Measurements from ENCODE around the gene CBX7. TPM values are rescaled to one million over a fixed set of nuclear protein-coding genes. Genes with fewer than 3 reads are reported as not detected.
A peak's percentile ranks its signal among the peaks of the same experiment; 100 is the strongest.

The CBX7 gene
- polyA plus RNA-seq, 1 donor from 2014 or later = 4.4 TPM

GRCh38 chr22:39171623-39172264 is 19.3 kb upstream of the CBX7 start:
- H3K27ac ChIP-seq (ENCODE audit: low read length) = no peak overlapping the region
- no peak overlapping the region for H3K4me2 ChIP-seq (ENCODE audit: low read length)
- no peak overlapping the region for H3K4me3 ChIP-seq (ENCODE audit: low read length)
- peak overlapping the region; percentile 36 for H3K9ac ChIP-seq (ENCODE audit: low read length)
- H4K20me1 ChIP-seq (ENCODE audit: insufficient read depth) = no peaks in the 10 kb centered on the region
- TF ChIP-seq CTCF (IDR thresholded peaks at IDR 0.05; ENCODE audit: poor library complexity, severe bottlenecking) (no peak), MXI1 (conservative IDR thresholded peaks at IDR 0.05; ENCODE audit: poor library complexity, severe bottlenecking) (no peak), SMC3 (conservative IDR thresholded peaks at IDR 0.05; ENCODE audit: poor library complexity) (no peak), RAD21 (conservative IDR thresholded peaks at IDR 0.05) (no peak), EZH2 (IDR thresholded peaks at IDR 0.05; ENCODE audit: borderline replicate concordance, insufficient read depth, low read length, poor library complexity, severe bottlenecking) (no peak), REST (IDR thresholded peaks at IDR 0.05; ENCODE audit: borderline replicate concordance) (no peak)
- H2AFZ ChIP-seq (ENCODE audit: low read depth, low read length) = no peak overlapping the region
- H3K9me2 ChIP-seq (ENCODE audit: insufficient read depth, low read length) = no peaks in the 10 kb centered on the region
- H3F3A ChIP-seq (ENCODE audit: insufficient read depth, low read length, poor library complexity, severe bottlenecking) = no peaks in the 10 kb centered on the region
- no peaks in the 10 kb centered on the region for H3K27me3 ChIP-seq (ENCODE audit: insufficient read depth, low read depth, low read length)
- H3K9me3 ChIP-seq (ENCODE audit: low read length) = no peaks in the 10 kb centered on the region
- H3K79me2 ChIP-seq (replicated peaks; ENCODE audit: insufficient read depth, low read length) = no peaks in the 10 kb centered on the region
- H3K36me3 ChIP-seq (ENCODE audit: insufficient read depth, low read length) = no peaks in the 10 kb centered on the region

GRCh38 chr22:39170825-39171622 is 18.5 kb upstream of the CBX7 start:
- Histone ChIP-seq H3K4me2 (ENCODE audit: low read length) (no peak overlapping the region), H3K36me3 (ENCODE audit: insufficient read depth, low read length) (no peaks in the 10 kb centered on the region), H3K79me2 (replicated peaks; ENCODE audit: insufficient read depth, low read length) (no peaks in the 10 kb centered on the region), H3K27me3 (ENCODE audit: insufficient read depth, low read depth, low read length) (no peaks in the 10 kb centered on the region), H3K9me3 (ENCODE audit: low read length) (no peaks in the 10 kb centered on the region), H3K4me3 (ENCODE audit: low read length) (no peak overlapping the region), H4K20me1 (ENCODE audit: insufficient read depth) (no peaks in the 10 kb centered on the region), H3F3A (ENCODE audit: insufficient read depth, low read length, poor library complexity, severe bottlenecking) (no peaks in the 10 kb centered on the region), H3K9ac (ENCODE audit: low read length) (peak overlapping the region; percentile 36), H2AFZ (ENCODE audit: low read depth, low read length) (no peak overlapping the region), H3K27ac (ENCODE audit: low read length) (no peak overlapping the region), H3K9me2 (ENCODE audit: insufficient read depth, low read length) (no peaks in the 10 kb centered on the region)
- TF ChIP-seq RAD21 (conservative IDR thresholded peaks at IDR 0.05) = peak; percentile 95
- TF ChIP-seq CTCF (IDR thresholded peaks at IDR 0.05; ENCODE audit: poor library complexity, severe bottlenecking) = peak; percentile 97
- peak; percentile 99 for TF ChIP-seq SMC3 (conservative IDR thresholded peaks at IDR 0.05; ENCODE audit: poor library complexity)
- TF ChIP-seq EZH2 (IDR thresholded peaks at IDR 0.05; ENCODE audit: borderline replicate concordance, insufficient read depth, low read length, poor library complexity, severe bottlenecking) = no peak

Measured in neural cell (in vitro differentiated cells).